GM10248 (cell line): ENCODE measurements around the gene A4GNT.

ENCODE experiments used
- CTCF ChIA-PET: fragments of 300-600 bp; sonication (Branson Sonifier 250); formaldehyde crosslinking; extraction: SDS; loops from one replicate; lab custom pipeline; 2021; ENCODE audit warnings: antibody characterized with exemption; lab: Yijun Ruan, JAX
- POLR2A ChIA-PET: fragments of 350-650 bp; sonication (Branson Sonifier 250); formaldehyde crosslinking; extraction: SDS; loops from one replicate; lab custom pipeline; 2020; ENCODE audit warnings: antibody characterized with exemption; lab: Yijun Ruan, JAX
- DNase-seq: peaks from one replicate; pipeline ENCODE4 v3.0.0; 2012; ENCODE audit errors: extremely low spot score
- CTCF ChIP-seq: IDR thresholded peaks from 2 replicates; pipeline ENCODE4 v1.5.1; 2012; ENCODE audit warnings: mild to moderate bottlenecking, low read depth; ENCODE audit errors: extremely low read depth, missing control alignments, control extremely low read depth

A4GNT gene

GRCh38 chr3:138079901-138080300, 52.3 kb downstream of the A4GNT start:
- no peak for TF ChIP-seq CTCF
- CTCF ChIA-PET: interaction anchor here (0.8 to 1.2 kb wide), 4 partner anchors 9 to 836 kb away, joined by 3 to 4 read pairs (median 3); no protein-coding TSS in a partner anchor
- DNase-seq: no peak
- POLR2A ChIA-PET: no interaction called here

- POLR2A ChIA-PET: no interaction called here
- TF ChIP-seq CTCF: no peak
- no peak for DNase-seq
- CTCF ChIA-PET: interaction anchor here (0.8 kb wide), 1 partner anchor 12 kb away, joined by 3 read pairs; no protein-coding TSS in a partner anchor
Observed at GRCh38 chr3:138078901-138079344, 53.3 kb downstream of the A4GNT start.

GRCh38 chr3:138078096-138078495, 54.1 kb downstream of the A4GNT start:
- DNase-seq: no peak
- POLR2A ChIA-PET: no interaction called here
- CTCF ChIA-PET: interaction anchor here (1.0 kb wide), 1 partner anchor 26 kb away, joined by 3 read pairs; no protein-coding TSS in a partner anchor
- no peak for TF ChIP-seq CTCF
